HEK293 (cell line): ENCODE results near the gene CKS1B.
A peak's percentile ranks its signal among the peaks of the same experiment; 100 is the strongest.

Experiments used
- CTCF ChIA-PET: fragments of 350-600 bp; formaldehyde crosslinking; extraction: SDS; loops from one replicate; lab custom pipeline; 2021; ENCODE audit warnings: antibody characterized with exemption; lab: Yijun Ruan, JAX
- POLR2A ChIA-PET: fragments of 300-600 bp; formaldehyde crosslinking; extraction: SDS; loops from one replicate; lab custom pipeline; 2020; ENCODE audit warnings: antibody characterized with exemption, inconsistent platforms; lab: Yijun Ruan, JAX
- H3K27ac ChIP-seq: fragments of 200-500 bp; sonication (Bioruptor generic); 2 replicates; pipeline ENCODE4 v1.5.1; 2014; ENCODE audit warnings: low read depth, low read length, control low read depth, inconsistent platforms; ENCODE audit errors: extremely low read depth
- H3K36me3 ChIP-seq, 2 experiments: fragments of 200-500 bp in 1 of 2; sonication (Bioruptor generic) in 1 of 2; 1 replicate in 1 of 2; 2 replicates in 1 of 2; pipeline ENCODE4 v1.5.1; 2014 to 2017; ENCODE audit warnings: inconsistent platforms in 2 of 2, low read length in 2 of 2; ENCODE audit not compliant: control insufficient read depth in 2 of 2, insufficient read depth in 1 of 2
- H3K4me1 ChIP-seq: fragments of 200-500 bp; sonication (Bioruptor generic); 2 replicates; pipeline ENCODE4 v1.5.1; 2014; ENCODE audit warnings: mild to moderate bottlenecking, low read length, inconsistent platforms; ENCODE audit not compliant: control insufficient read depth, insufficient read depth
- H3K4me3 ChIP-seq: 2 replicates; pipeline ENCODE4 v1.5.1; 2011; ENCODE audit warnings: low read depth, mild to moderate bottlenecking, control low read depth, low read length, moderate library complexity
- H3K9me3 ChIP-seq: fragments of 200-500 bp; sonication (Bioruptor generic); 2 replicates; pipeline ENCODE4 v1.5.1; 2014; ENCODE audit warnings: low read depth, low read length, inconsistent platforms; ENCODE audit not compliant: control insufficient read depth, insufficient read depth
- KLF1 ChIP-seq: fragments of 450-650 bp; formaldehyde crosslinking; IDR thresholded peaks from 2 replicates; pipeline ENCODE4 v1.5.1; 2016; ENCODE audit warnings: missing biosample characterization, missing genetic modification characterization
- KLF17 ChIP-seq: fragments of 450-650 bp; formaldehyde crosslinking; IDR thresholded peaks from 2 replicates; pipeline ENCODE4 v1.5.1; 2016; ENCODE audit warnings: missing biosample characterization, missing genetic modification characterization
- MYNN ChIP-seq: fragments of 450-650 bp; formaldehyde crosslinking; IDR thresholded peaks from 2 replicates; pipeline ENCODE4 v1.5.1; 2016; ENCODE audit warnings: missing biosample characterization, missing genetic modification characterization, borderline replicate concordance
- WT1 ChIP-seq: fragments of 450-650 bp; formaldehyde crosslinking; IDR thresholded peaks from 2 replicates; pipeline ENCODE4 v1.5.1; 2016; ENCODE audit warnings: missing biosample characterization, missing genetic modification characterization
- ZBTB20 ChIP-seq: fragments of 450-650 bp; formaldehyde crosslinking; IDR thresholded peaks from 2 replicates; pipeline ENCODE4 v1.5.1; 2016; ENCODE audit warnings: missing biosample characterization, missing genetic modification characterization
- ZBTB21 ChIP-seq: fragments of 450-650 bp; formaldehyde crosslinking; IDR thresholded peaks from 2 replicates; pipeline ENCODE4 v1.5.1; 2017; ENCODE audit warnings: missing biosample characterization, missing genetic modification characterization
- ZBTB7A ChIP-seq: fragments of 450-650 bp; formaldehyde crosslinking; IDR thresholded peaks from 2 replicates; pipeline ENCODE4 v1.5.1; 2016; ENCODE audit warnings: low read depth, missing biosample characterization, missing genetic modification characterization
- ZEB2 ChIP-seq: fragments of 450-650 bp; formaldehyde crosslinking; IDR thresholded peaks from 2 replicates; pipeline ENCODE4 v1.5.1; 2016; ENCODE audit warnings: missing biosample characterization, missing genetic modification characterization
- ZFHX2 ChIP-seq: fragments of 450-650 bp; formaldehyde crosslinking; conservative IDR thresholded peaks from 2 replicates; pipeline ENCODE4 v1.5.1; 2016; ENCODE audit warnings: missing biosample characterization, missing genetic modification characterization
- ZIC2 ChIP-seq: fragments of 450-650 bp; formaldehyde crosslinking; IDR thresholded peaks from 2 replicates; pipeline ENCODE4 v1.5.1; 2016; ENCODE audit warnings: missing biosample characterization, missing genetic modification characterization
- ZNF121 ChIP-seq: fragments of 450-650 bp; formaldehyde crosslinking; IDR thresholded peaks from 2 replicates; pipeline ENCODE4 v1.5.1; 2016; ENCODE audit warnings: missing biosample characterization, missing genetic modification characterization
- ZNF202 ChIP-seq: fragments of 450-650 bp; formaldehyde crosslinking; IDR thresholded peaks from 2 replicates; pipeline ENCODE4 v1.5.1; 2016; ENCODE audit warnings: missing biosample characterization, missing genetic modification characterization, borderline replicate concordance
- ZNF223 ChIP-seq: fragments of 450-650 bp; formaldehyde crosslinking; IDR thresholded peaks from 2 replicates; pipeline ENCODE4 v1.5.1; 2016; ENCODE audit warnings: missing biosample characterization, missing genetic modification characterization
- ZNF341 ChIP-seq: fragments of 450-650 bp; formaldehyde crosslinking; IDR thresholded peaks from 2 replicates; pipeline ENCODE4; 2016; ENCODE audit warnings: low read depth, missing biosample characterization, missing genetic modification characterization
- ZNF350 ChIP-seq: fragments of 450-650 bp; formaldehyde crosslinking; IDR thresholded peaks from 2 replicates; pipeline ENCODE4 v1.5.0; 2017; ENCODE audit warnings: missing biosample characterization, mild to moderate bottlenecking, missing genetic modification characterization
- ZNF37A ChIP-seq: fragments of 450-650 bp; IDR thresholded peaks from 2 replicates; pipeline ENCODE4 v1.5.1; 2018; ENCODE audit warnings: missing biosample characterization, missing genetic modification characterization
- ZNF398 ChIP-seq: fragments of 450-650 bp; formaldehyde crosslinking; IDR thresholded peaks from 2 replicates; pipeline ENCODE4 v1.5.1; 2017; ENCODE audit warnings: missing biosample characterization, missing genetic modification characterization
- ZNF423 ChIP-seq: fragments of 450-650 bp; formaldehyde crosslinking; IDR thresholded peaks from 2 replicates; pipeline ENCODE4 v1.5.1; 2016; ENCODE audit warnings: missing biosample characterization, missing genetic modification characterization
- ZNF530 ChIP-seq: fragments of 450-650 bp; formaldehyde crosslinking; IDR thresholded peaks from 2 replicates; pipeline ENCODE4 v1.5.1; 2016; ENCODE audit warnings: low read depth, missing biosample characterization, missing genetic modification characterization
- ZNF555 ChIP-seq: fragments of 450-650 bp; formaldehyde crosslinking; conservative IDR thresholded peaks from 2 replicates; pipeline ENCODE4 v1.5.1; 2017; ENCODE audit warnings: missing biosample characterization, mild to moderate bottlenecking, missing genetic modification characterization, inconsistent platforms
- ZNF558 ChIP-seq: fragments of 450-650 bp; formaldehyde crosslinking; IDR thresholded peaks from 2 replicates; pipeline ENCODE4 v1.5.1; 2016; ENCODE audit warnings: missing biosample characterization, missing genetic modification characterization
- ZNF610 ChIP-seq: fragments of 450-650 bp; formaldehyde crosslinking; IDR thresholded peaks from 2 replicates; pipeline ENCODE4 v1.5.1; 2016; ENCODE audit warnings: missing biosample characterization, missing genetic modification characterization, borderline replicate concordance
- ZNF629 ChIP-seq: fragments of 450-650 bp; formaldehyde crosslinking; IDR thresholded peaks from 2 replicates; pipeline ENCODE4 v1.5.1; 2017; ENCODE audit warnings: missing biosample characterization, missing genetic modification characterization
- ZNF658 ChIP-seq: fragments of 450-650 bp; formaldehyde crosslinking; IDR thresholded peaks from 2 replicates; pipeline ENCODE4; 2016; ENCODE audit warnings: missing biosample characterization, missing genetic modification characterization
- TF ChIP-seq, protein P1 (sequence below): fragments of 450-650 bp; formaldehyde crosslinking; IDR thresholded peaks from 2 replicates; pipeline ENCODE4 v1.5.1; 2016; ENCODE audit warnings: missing biosample characterization, missing genetic modification characterization
- TF ChIP-seq, protein P2 (sequence below): fragments of 450-650 bp; formaldehyde crosslinking; IDR thresholded peaks from 2 replicates; pipeline ENCODE4 v1.5.1; 2017; ENCODE audit warnings: missing biosample characterization, missing genetic modification characterization
- TF ChIP-seq, protein P3 (sequence below): fragments of 450-650 bp; formaldehyde crosslinking; IDR thresholded peaks from 2 replicates; pipeline ENCODE4 v1.5.1; 2016; ENCODE audit warnings: missing biosample characterization, missing genetic modification characterization

Gene CKS1B

DNA sequence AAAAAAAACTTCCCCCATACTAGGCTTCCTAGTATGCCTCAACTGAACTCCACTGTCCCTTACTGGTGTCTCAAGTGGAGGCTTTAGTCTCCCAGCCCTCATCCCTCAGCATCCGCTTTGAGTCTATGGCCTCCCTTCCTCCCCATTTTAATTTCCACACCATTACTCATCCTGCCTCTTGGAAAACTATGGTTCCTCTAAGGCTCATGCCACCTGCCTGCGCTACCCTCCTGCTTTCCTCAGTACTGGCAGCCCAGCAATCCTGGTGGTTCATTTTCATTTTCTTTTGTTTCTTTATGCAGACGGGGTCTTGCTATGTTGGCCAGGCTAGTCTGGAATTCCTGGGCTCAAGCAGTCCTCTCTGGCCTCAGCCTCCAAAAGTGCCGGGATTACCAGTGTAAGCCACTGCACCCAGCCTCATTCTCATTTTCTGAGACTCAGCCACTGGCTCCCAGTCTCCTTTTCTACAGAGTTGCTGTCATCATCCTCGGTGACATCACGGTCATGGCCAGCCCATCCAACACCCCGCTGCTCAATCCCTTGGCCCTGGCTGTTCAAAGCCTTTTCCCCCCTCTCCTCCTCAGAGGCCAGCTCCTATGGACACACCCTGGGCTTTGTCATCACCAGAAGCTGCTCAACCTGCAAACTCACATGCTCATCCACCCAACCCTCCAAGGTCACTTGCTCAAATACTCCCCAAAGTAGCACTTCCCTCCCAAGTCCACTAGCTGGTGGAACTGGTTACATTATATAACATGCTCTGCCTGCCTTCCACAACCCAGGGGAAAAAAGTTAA, 35.7 kb upstream of the CKS1B start:
- no peaks in the 10 kb centered on the region for H3K9me3 ChIP-seq
- H3K36me3 ChIP-seq: no peaks in the 10 kb centered on the region
- POLR2A ChIA-PET: interaction anchor here (0.8 kb wide), 1 partner anchor 35 kb away, joined by 3 read pairs; no protein-coding TSS in a partner anchor
- no peak overlapping the region for H3K4me3 ChIP-seq
- no peak overlapping the region for H3K27ac ChIP-seq
- TF ChIP-seq ZBTB20 (no peak), ZNF121 (tag by site-specific recombination) (peak; percentile 96), ZNF629 (tag by site-specific recombination) (0 out of 2 replicates have a peak, but pooled peaks have one; percentile 29), ZNF223 (tag by site-specific recombination) (peak; percentile 92), ZBTB21 (tag by site-specific recombination) (peak; percentile 23; the same call in 1 of the 2 replicates), ZNF341 (tag by site-specific recombination) (peak; percentile 43; the same call in 1 of the 2 replicates), ZNF558 (tag by site-specific recombination) (no peak), KLF17 (peak; percentile 59; the same call in 1 of the 2 replicates), ZNF37A (tag by site-specific recombination) (no peak), MYNN (tag by site-specific recombination) (no peak), ZIC2 (tag by site-specific recombination) (0 out of 2 replicates have a peak, but pooled peaks have one; percentile 12)
- CTCF ChIA-PET: interaction anchor here (0.6 to 1.5 kb wide), 5 partner anchors 43 to 379 kb away, joined by 3 to 5 read pairs (median 3); no protein-coding TSS in a partner anchor
- H3K4me1 ChIP-seq: no peaks in the 10 kb centered on the region

GRCh38 chr1:154940213-154940560, 34.3 kb upstream of the CKS1B start:
- Histone ChIP-seq H3K4me3 (no peak overlapping the region), H3K27ac (no peak overlapping the region), H3K4me1 (no peaks in the 10 kb centered on the region), H3K9me3 (no peaks in the 10 kb centered on the region), H3K36me3 (peaks cover 0 to 5% of the 10 kb centered on the region in 2 experiments; a peak in 1 of 3 replicates)
- CTCF ChIA-PET: interaction anchor here (0.6 to 1.5 kb wide), 7 partner anchors 15 to 381 kb away, joined by 3 to 5 read pairs (median 3); no protein-coding TSS in a partner anchor
- POLR2A ChIA-PET: no interaction called here
- TF ChIP-seq ZFHX2 (tag by site-specific recombination): no peak
- TF ChIP-seq ZNF610 (tag by site-specific recombination): no peak
- TF ChIP-seq, protein P1, sequence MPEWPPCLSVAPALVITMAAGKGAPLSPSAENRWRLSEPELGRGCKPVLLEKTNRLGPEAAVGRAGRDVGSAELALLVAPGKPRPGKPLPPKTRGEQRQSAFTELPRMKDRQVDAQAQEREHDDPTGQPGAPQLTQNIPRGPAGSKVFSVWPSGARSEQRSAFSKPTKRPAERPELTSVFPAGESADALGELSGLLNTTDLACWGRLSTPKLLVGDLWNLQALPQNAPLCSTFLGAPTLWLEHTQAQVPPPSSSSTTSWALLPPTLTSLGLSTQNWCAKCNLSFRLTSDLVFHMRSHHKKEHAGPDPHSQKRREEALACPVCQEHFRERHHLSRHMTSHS (tag by site-specific recombination): no peak
- TF ChIP-seq, protein P2, sequence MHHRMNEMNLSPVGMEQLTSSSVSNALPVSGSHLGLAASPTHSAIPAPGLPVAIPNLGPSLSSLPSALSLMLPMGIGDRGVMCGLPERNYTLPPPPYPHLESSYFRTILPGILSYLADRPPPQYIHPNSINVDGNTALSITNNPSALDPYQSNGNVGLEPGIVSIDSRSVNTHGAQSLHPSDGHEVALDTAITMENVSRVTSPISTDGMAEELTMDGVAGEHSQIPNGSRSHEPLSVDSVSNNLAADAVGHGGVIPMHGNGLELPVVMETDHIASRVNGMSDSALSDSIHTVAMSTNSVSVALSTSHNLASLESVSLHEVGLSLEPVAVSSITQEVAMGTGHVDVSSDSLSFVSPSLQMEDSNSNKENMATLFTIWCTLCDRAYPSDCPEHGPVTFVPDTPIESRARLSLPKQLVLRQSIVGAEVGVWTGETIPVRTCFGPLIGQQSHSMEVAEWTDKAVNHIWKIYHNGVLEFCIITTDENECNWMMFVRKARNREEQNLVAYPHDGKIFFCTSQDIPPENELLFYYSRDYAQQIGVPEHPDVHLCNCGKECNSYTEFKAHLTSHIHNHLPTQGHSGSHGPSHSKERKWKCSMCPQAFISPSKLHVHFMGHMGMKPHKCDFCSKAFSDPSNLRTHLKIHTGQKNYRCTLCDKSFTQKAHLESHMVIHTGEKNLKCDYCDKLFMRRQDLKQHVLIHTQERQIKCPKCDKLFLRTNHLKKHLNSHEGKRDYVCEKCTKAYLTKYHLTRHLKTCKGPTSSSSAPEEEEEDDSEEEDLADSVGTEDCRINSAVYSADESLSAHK (tag by site-specific recombination): no peak
- TF ChIP-seq, protein P3, sequence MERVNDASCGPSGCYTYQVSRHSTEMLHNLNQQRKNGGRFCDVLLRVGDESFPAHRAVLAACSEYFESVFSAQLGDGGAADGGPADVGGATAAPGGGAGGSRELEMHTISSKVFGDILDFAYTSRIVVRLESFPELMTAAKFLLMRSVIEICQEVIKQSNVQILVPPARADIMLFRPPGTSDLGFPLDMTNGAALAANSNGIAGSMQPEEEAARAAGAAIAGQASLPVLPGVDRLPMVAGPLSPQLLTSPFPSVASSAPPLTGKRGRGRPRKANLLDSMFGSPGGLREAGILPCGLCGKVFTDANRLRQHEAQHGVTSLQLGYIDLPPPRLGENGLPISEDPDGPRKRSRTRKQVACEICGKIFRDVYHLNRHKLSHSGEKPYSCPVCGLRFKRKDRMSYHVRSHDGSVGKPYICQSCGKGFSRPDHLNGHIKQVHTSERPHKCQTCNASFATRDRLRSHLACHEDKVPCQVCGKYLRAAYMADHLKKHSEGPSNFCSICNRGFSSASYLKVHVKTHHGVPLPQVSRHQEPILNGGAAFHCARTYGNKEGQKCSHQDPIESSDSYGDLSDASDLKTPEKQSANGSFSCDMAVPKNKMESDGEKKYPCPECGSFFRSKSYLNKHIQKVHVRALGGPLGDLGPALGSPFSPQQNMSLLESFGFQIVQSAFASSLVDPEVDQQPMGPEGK (tag by site-specific recombination): 0 out of 2 replicates have a peak, but pooled peaks have one; percentile 9
- peak; percentile 62 for TF ChIP-seq ZNF398 (tag by site-specific recombination)
- no peak for TF ChIP-seq WT1 (tag by site-specific recombination)
- no peak for TF ChIP-seq ZNF202
- TF ChIP-seq ZNF658 (tag by site-specific recombination): no peak
- TF ChIP-seq ZNF350 (tag by site-specific recombination): no peak
- no peak for TF ChIP-seq ZEB2
- no peak for TF ChIP-seq ZNF530
- no peak for TF ChIP-seq ZNF423 (tag by site-specific recombination)
- no peak for TF ChIP-seq ZNF555 (tag by site-specific recombination)
- no peak for TF ChIP-seq KLF1 (tag by site-specific recombination)
- no peak for TF ChIP-seq ZBTB7A
